Hepatocyte (in vitro differentiated cells): ENCODE results near the gene HSPA14.

Experiments
- CTCF ChIP-seq: fragments of 200-600 bp; sonication (generic); IDR thresholded peaks from 2 replicates; pipeline ENCODE4 v1.5.1; 2016; ENCODE audit warnings: antibody characterized with exemption, mild to moderate bottlenecking; ENCODE audit not compliant: poor library complexity
- EZH2 ChIP-seq: fragments of 200-600 bp; sonication (generic); IDR thresholded peaks from 2 replicates; pipeline ENCODE4 v1.6.1; 2016; ENCODE audit warnings: antibody characterized with exemption, mild to moderate bottlenecking, borderline replicate concordance

- TF ChIP-seq EZH2 = no peak
- TF ChIP-seq CTCF = no peak
Observed at GRCh38 chr10:14879928-14880193, 41.8 kb downstream of the HSPA14 start.
